GM19035 (cell line): ENCODE results near the gene AHDC1.
"Not testable (repeated sequence)": the region's sequence is repeated elsewhere in the genome, so short reads cannot be mapped to it uniquely, and the experiment has no call there.

Experiments used
- ATAC-seq: cut with Tn5 transposase; IDR thresholded peaks from one replicate; pipeline ENCODE4 v1.9.1; 2021; ENCODE audit not compliant: unreplicated experiment

The AHDC1 gene

DNA sequence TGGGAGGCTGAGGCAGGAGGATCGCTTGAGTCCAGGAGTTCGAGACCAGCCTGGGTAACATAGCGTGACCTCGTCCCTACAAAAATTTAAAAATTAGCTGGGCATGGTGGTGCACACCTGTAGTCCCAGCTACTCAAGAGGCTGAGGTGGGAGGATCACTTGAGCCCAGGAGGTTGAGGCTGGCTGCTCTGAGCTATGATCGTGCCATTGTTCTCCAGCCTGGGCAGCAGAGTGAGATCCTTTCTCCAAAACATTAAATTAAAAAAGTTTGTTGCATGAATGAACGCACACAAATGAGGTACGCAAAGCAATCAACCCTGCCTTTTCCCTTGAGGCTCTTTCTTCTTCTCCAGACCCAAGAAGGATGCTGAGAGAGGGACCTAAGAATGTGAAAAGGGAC lies 50.1 kb downstream of the AHDC1 start:
- not testable (repeated sequence) for ATAC-seq

DNA sequence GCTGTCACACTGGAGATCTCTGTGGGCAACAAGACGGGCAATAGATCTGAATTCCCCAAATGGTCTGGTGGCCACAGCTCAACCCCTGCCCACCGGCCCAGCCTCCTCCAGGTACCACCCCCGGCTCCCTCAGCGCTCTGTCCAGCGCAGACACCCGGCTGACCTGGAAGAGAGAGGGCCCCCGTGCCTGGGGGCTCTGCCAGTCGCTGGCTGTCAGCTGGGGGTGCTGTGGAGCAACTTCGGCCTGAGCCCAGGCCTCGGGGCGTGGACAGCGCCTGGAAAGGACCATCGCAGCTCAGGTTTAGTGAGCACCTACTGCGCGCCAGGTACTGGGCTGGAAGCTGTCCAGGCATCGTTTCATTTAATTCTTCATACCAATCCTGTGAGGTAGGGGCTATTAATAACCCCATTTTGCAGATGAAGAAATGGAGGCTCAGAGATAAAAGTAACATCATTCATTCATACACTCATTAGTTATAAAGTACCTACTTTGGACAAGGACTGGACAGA lies 51.0 kb downstream of the AHDC1 start:
- no peak for ATAC-seq

DNA sequence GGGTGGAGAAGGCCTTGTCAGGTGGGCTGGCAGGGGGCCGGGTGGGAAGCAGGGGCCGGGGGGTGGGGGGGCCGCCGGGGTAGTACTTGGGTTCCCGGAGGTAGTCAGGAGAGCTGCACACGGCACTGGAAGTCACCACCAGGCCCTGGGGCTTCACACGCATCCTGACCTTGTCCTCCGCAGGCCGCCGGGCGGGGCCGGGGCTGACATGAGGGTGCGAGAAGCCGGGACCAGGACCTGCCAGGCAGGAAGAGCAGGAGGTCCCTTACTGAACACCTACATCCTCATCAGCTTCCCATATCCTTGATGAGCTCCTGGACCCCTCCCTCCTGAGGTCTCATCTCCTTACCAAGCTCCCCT lies 52.0 kb downstream of the AHDC1 start:
- no peak for ATAC-seq

DNA sequence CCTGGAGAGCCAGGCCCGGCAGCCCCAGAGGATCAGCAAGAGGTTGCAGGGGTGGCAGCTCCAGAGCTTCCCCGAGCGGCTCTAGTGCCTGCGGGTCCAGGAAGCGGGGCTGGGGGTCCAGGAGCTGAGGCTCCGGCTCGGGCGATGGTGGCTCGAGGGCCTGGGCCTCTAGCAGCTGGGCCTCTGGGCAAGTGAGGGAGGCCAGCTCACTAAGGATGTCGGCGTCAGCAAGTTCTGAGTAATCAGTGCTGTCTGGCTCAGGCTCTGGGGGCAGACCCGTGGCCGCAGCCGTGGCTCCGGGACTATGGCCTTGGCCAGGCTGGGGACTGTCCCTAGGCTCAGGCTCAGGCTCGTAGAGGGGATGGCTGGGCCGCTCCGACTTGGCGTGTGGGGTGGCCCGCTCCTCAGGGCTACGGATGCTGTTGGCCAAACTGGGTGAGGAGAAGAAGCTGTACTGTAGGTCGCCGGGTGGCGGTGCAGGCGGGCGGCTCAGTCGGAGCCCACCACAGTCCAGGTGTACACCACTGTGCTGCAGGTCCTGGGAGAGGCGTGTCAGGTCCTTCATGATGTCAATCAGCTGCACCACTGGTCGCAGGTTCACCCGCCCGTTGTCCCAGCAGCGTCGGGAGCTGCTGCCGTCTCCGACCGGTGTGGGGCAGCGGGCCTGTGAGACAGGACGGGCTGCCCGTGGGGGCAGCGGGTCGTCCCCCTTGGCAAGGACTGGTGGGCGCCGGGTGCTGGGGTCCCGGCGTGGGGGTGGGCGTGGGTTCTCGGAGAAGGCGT lies 52.6 kb downstream of the AHDC1 start:
- ATAC-seq, result no peak

DNA sequence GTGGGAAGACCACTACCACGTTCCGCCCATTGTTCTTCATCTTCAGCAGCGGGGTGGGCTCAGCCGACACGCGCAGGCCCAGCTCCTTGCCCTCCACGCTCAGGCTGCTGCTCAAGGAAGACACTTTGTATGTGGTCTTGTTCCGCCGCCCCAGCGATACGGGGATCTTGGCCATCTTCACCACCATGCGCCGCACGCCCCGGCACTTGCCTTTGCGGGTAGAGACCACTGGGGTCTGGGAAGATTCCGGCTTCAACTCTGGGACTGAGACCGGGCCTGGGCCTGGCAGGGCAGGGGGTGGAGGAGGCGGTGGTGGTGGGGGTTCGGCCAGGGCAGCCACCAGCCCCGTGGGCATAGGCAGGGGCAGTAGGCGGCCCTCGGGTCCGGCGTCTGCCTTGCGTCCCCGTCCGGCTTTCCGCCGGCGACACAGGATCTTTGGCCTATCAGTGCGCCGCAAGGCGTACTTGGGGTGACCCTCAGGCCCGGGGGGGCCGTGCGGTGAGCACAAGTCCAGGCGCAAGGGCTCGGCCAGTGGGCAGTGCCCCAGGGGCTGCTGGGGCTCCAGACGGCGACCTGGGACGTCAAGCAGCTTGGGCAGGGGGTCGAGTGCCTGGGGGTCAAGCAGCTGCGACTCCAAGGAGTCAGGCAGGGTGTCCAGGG lies 53.3 kb downstream of the AHDC1 start:
- no peak for ATAC-seq

DNA sequence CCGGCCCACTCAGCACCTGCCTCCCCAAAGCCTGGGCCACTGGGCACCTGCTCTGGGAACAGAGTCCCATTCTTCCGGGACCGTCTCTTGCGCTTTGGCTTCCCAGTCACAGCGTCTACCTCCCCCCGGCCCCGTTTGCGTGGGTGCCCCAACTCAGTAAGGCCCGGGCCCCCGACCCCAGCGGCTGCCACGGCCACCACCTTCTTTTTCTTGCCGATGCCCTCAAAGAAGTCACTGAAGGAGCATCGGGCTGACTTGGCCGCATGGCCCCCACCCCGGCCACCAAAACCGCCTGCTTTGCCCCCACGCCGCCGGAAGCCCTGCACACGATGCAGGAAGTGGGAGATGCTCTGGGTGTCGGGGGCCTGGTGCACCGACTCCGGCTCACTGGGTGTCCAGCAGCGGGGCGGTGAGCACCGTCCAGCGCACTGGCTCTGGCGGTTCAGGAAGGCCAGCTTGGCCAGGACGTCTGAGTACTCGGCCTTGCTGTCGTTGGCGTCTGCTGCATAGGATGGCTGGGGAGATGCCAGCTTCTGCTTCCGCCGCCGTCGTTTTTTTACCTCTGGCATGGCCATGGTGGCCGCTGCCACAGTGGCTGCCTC lies 54.0 kb downstream of the AHDC1 start:
- no peak for ATAC-seq

DNA sequence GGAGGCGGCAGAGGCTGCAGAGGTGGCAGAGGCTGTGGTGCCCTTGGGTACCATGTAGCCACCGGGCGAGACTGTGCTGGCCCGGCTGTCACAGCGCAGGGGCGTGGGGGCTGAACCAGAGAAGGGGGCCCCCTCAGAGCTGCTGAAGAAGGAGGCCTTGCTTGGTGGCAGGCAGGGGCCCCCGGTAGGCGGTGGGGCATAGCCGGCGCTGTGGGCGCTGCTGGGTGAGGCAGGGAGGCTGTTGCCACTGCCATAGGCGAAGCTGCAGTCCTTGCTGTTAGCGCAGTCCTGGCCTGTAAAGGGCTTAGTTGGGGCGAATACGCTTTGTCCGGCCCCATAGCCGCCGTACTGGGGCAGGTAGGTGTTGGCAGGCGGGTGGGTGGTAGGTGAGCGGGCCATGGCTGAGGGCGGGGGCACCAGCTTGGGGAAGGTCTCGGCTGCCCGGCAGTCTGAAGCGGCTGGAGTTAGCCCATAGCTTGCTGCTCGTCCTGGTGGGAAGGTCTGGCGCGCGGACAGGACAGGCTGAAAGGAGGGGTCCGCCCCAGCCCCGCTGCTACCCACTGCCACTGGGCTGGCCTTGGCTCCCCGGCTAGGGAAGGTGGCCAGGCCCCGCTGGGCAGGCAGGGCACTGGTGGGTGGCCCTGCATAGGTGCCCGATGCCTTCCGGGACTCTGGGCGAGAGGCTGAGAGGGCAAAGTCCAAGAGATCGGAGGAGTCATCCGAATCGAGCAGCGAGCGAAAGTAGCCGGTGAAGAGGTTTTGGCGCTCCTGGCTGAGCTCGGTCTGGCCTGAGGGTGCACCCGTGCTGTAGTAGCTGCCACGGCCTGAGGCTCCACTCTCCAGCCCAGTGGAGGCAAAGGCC lies 54.9 kb downstream of the AHDC1 start:
- no peak for ATAC-seq

DNA sequence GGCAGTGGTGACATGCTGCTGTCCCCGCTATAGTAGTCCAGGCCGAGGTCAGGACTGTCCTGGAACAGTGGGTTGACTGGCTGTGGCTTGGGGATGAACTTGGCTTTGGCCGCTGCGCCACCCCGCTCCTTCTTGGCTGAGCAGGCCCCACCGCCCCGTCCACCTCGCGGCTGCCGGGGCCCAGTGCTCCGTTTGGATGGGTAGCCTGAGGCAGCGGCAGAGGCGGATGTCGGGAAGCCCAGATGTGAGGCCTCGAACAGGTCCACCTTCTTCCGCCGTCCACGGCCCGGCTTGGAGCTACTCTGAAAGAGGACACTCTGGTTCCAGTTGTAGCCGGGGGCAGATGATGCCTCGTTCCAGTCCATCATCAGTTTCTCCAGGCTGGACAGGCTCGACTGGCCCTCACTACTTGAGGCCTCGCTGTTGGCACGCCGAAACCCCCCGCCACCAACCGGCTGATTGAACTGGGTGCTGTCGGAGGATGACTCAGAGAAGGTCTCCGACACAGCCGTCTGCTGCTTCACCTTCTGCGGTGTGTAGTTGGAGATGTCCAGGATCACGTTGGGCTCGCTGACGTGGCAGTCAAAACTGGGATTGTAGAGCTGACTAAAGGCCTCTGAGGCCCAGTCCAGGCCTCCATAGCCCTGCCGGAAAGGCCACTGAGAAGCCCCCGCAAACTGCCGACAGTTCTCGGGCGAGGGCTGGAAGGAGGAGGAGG lies 55.6 kb downstream of the AHDC1 start:
- no peak for ATAC-seq

DNA sequence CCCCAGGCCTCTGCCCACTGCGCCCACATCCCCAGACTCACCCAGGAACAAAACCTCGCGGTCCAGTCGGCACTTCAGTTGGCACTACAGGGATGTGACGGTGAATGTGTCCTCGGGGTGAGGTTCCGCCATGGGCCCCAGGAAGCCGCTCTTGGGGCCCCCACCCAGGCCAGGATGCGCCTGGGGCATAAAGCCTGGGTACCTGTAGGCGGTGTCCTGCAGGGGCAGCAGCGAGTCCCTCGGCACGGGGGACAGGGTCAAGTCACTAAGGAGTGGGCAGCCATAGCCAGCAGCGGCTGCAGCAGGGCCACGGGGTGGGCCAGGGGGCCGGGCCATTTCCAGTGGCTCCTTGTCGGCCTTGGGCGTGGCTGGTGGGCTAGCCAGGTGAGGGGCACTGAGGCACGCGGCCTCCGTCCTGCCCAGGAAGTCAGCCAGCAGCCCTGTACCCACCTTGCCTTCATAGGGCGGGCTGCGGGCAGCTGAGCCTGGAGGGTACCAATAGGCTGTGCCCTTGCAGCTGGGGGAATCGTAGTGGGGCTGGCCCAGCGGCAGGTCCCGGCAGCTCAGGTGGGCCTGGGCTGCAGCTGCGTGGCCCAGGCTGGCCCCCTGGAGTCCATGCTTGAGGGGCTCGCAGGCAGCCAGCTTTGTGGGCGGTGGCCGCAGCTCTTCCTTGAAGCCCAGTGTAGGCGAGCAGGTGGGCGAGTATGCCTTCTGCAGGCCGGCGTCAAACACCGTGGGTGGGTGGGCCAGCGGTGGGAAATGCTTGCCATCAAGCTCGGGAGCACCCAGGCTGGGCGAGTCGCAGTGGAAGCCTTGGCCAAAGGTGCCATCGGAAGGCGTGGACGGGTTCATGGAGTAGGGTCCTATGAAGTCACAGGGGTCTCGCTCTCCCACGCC lies 56.5 kb downstream of the AHDC1 start:
- no peak for ATAC-seq

DNA sequence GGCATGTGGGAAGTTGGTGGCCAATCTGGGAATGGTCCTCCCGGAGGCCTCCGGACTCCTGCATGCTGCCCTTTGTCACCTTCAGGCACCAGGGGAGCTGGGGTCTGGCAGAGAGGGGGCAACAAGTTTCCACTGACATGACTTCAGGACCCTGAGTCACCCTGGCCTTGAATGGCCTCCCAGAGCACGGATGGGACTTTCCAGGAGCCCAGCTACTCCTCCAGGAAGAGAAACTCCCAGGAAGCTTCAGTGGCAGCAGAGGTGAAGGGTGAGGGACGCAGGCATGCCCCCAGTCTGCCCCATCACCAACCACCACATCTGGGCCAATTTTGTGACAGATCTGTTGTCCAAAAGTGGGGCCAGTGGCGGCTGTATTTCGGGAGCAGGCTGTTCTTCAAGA lies 58.1 kb downstream of the AHDC1 start:
- ATAC-seq, result no peak

DNA sequence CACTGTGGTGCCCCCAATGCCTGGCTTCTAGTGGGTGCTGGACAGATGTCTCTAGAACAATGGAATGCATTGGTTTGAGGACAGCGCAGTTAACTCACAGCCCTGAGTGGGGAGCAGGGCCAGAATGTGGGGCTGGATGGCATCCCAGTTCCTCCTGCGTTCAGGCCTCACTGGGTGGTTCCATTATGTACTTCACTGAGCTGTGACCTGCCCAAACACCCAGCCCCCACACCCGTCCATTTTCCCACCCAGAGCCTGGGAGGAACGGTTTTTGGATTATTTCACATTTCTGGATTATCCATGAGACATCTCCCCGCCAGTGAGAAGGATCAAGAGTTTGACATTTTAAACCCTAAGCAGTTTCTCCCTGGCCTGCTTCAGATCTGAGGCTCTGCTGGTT lies 58.7 kb downstream of the AHDC1 start:
- no peak for ATAC-seq

DNA sequence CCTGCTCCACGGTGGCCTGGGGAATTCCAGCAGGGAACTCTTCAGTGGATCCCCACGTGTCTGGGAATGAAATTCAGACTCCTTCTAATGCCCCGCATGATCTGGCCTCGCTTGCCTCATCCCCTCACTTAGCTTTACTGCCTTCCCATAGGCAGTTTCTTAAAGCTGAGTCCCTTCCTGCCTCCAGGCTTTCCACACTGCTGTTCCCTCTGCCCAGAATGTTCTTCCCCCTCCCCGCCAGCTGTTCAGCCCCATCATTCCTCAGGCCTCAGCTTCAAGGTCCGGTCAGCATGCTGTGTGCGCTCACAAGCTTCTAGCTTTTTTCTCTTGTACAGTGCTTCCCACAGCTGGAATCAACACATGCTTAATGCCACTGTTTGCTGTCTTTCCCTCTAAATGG lies 59.1 kb downstream of the AHDC1 start:
- ATAC-seq, result no peak

DNA sequence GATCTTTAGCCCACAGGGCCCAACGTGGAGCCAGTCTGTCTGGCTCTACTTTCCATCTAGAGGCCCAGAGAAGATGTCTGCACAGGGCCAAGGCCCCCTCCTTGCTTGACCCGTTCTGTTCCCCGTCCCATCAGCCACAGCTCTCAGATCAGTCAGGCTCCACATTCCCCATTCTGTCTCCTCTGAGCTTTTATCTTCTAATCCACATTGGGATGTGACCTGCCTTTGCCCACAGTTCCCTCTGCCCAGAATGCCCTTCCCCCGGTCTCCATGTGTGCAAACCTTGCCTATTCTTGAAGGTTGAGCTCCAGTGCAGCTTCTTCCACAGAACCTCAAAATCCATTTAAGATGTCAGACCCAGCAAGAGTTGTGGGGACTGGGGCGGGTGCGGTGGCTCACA lies 60.7 kb downstream of the AHDC1 start:
- ATAC-seq, result no peak

DNA sequence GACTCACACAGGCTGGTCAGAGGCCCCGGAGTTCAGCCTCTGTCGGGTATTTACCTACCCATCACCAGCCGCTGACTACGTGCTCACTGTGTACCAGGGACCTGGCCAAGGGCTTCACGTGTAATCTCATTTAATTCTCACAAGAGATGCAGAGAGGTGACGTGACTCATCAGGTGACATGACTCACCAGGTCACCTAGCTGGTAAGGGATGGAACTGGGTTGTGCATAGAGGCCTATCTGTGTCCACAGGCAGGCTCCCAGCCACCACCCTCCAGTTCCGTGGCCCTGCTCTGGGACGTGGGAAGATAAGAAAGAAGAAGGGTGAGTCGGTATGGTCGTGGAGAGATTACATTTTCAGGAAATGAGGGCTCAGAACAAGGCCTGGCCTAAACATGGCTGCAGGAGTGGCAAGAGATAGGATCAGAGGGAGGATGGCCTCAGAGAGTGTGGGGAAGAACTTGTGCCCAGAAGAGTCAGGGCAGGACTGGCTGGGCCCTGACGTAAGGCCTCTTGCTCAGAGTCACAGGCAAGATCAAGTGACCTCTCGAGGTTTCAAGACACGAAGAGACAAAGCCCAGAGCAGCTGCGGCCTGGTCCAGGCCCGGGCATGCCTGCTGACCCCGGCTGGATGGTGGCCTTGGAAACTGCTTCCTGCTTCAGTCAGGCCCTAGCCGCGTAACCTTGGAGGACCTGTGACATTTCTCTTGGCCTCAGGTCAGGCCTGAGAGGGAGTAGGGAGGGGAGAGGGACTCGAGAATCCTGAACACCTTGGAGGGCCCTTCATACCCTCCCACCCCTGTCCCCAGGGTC lies 61.3 kb downstream of the AHDC1 start:
- no peak for ATAC-seq

DNA sequence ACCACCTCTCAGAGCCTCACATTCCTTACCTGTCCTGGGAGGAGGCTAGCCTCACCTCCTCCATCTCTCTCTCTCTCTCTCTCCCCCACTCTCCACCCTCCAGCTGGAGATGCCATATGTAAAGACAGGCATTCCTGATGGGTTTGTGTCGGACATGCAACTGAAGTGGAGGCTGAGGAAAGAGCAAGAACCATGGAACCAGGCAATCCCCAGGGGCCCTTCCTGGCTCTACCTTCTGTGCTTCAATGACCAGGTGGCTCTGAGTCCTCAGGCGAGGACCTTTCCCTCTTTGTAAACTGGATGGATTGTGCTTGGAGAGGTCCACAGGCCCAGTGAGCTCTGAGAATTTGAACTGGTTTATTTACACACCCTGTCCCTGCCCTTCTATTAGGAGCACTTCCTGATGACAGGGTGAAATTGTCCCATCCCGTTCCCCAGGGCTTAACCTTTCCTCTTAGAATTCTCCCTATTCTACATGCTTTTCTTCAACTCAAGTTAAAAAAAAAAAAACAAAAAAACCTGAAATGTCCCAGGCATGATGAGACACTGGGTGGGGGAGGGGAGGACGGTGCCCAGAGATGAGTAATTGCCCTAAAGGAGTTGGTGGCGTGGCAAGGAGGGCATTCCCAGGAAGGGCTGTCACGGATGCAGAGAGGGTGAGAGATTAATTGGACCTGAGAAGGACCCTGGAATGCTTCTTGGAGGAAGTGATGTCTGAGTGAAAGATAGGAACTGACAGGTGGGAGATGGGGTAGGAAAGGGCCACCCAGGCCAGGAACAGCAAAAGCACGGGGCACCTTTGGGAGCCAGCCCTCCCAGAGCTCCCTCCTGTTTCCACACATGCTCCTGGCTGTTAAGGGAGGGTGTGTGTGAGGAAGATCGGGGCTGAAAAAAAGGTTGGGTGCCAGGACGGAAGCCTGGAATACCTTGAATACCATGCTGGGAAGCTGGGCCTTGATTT lies 63.8 kb downstream of the AHDC1 start:
- ATAC-seq, result no peak

DNA sequence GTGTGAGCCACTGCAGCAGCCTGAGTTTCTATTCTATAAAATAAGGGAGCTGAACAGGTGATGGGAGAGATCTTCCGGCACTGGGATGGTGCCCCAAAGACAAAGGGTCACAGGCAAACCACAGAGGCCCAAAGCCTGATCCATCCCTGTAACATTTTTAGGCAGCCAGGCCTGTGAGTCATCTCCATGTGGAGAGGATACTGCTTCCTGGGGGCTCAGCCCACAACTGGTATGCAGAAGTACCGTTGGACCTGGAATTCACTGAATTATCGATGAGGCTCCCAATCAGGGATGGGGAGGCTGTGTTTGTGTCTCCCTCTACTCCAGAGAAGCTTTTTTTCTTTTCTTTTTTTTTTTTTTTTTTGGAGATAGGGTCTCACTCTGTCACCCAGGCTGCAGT lies 65.2 kb downstream of the AHDC1 start:
- no peak for ATAC-seq

DNA sequence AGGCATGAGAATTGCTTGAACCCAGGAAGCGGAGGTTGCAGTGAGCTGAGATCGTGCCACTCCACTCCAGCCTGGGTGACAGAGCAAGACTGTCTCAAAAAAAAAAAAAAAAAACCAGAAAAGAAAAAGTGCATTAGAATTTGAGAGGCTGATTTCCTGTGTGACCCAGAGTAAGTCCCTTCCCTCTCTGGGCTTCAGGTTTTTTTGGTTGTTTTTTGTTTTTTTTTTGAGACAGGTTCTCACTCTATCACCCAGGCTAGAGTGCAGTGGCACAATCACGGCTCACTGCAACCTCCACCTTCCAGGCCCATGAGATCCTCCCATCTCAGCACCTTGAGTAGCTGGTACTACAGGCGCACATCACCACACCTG lies 65.7 kb downstream of the AHDC1 start:
- ATAC-seq, result not testable (repeated sequence)

DNA sequence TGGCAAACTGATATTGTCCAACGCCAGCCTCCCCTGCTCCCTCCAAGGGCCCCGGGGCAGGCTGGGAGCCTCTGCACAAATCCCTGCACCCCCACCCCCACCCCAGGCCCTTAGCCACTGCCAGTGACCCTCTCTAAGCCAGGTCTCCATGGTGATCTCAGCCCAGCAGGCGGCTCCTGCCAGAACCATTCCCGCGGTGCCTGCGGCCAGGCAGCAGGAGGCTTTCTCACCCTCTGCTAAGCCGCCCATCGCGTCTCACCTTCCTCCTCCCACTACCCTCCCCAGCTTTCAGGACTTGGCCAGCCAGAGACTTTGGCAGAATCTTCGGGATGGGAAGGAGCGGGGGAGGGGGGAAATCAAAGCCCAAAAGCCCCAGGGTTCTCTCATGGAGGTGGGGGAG lies 67.2 kb downstream of the AHDC1 start:
- ATAC-seq, result no peak
